Measurements from ENCODE around the gene LRTM2. TPM values are rescaled to one million over a fixed set of nuclear protein-coding genes. Genes with fewer than 3 reads are reported as not detected.

The LRTM2 gene
- total RNA-seq, 1 experiment from 2014 or later, result not detected

GRCh38 chr12:1872448-1872847 is 52.1 kb downstream of the LRTM2 start:
- Histone ChIP-seq H3K4me3 (ENCODE audit: low read depth, low read length) (no peak overlapping the region), H3K9me3 (no peaks in the 10 kb centered on the region), H3K4me1 (no peaks in the 10 kb centered on the region), H3K27me3 (replicated peaks; ENCODE audit: control insufficient read depth, insufficient read depth, low read length) (peaks cover 1% of the 10 kb centered on the region; the same call in 1 of the 2 replicates), H3K36me3 (ENCODE audit: control insufficient read depth, insufficient read depth, low read length) (no peaks in the 10 kb centered on the region)
- no TSS peak for BruUV-seq (replicated peaks)
- H3K4me3 Mint-ChIP-seq (ENCODE audit: unreplicated experiment), result no peak overlapping the region
- H3K4me1 Mint-ChIP-seq (ENCODE audit: low read depth, unreplicated experiment), result no peaks in the 10 kb centered on the region
- intact Hi-C loops (cut with micrococcal nuclease; ENCODE audit: unreplicated experiment), result no loop called here
- ChIA-PET CTCF (no interaction called here), POLR2A (no interaction called here)
- no peak overlapping the region for H3K27ac Mint-ChIP-seq (ENCODE audit: unreplicated experiment)
- peak in 1 of 2 experiments; percentile 22 for DNase-seq
- H3K9me3 Mint-ChIP-seq (ENCODE audit: unreplicated experiment), result no peaks in the 10 kb centered on the region
- no peaks in the 10 kb centered on the region for H3K36me3 Mint-ChIP-seq (ENCODE audit: insufficient read depth, unreplicated experiment)
- H3K27me3 Mint-ChIP-seq (ENCODE audit: insufficient read depth, unreplicated experiment), result peaks cover 17% of the 10 kb centered on the region
- no peak for TF ChIP-seq CTCF (IDR thresholded peaks at IDR 0.05; ENCODE audit: insufficient read depth in 1 of 2, low read depth in 1 of 2, low read length in 1 of 2, severe bottlenecking in 1 of 2, unreplicated experiment in 1 of 2)

GRCh38 chr12:1873531-1874510 is 53.5 kb downstream of the LRTM2 start:
- Mint-ChIP-seq H3K27me3 (ENCODE audit: insufficient read depth, unreplicated experiment) (peaks cover 17% of the 10 kb centered on the region), H3K27ac (ENCODE audit: unreplicated experiment) (no peak overlapping the region), H3K4me1 (ENCODE audit: low read depth, unreplicated experiment) (no peaks in the 10 kb centered on the region), H3K9me3 (ENCODE audit: unreplicated experiment) (no peaks in the 10 kb centered on the region), H3K36me3 (ENCODE audit: insufficient read depth, unreplicated experiment) (no peaks in the 10 kb centered on the region), H3K4me3 (ENCODE audit: unreplicated experiment) (no peak overlapping the region)
- peak in 1 of 2 experiments; percentile 18 for DNase-seq
- H3K9me3 ChIP-seq, result no peaks in the 10 kb centered on the region
- intact Hi-C loops (cut with micrococcal nuclease; ENCODE audit: unreplicated experiment), result no loop called here
- no peak for TF ChIP-seq CTCF (IDR thresholded peaks at IDR 0.05; ENCODE audit: insufficient read depth in 1 of 2, low read depth in 1 of 2, low read length in 1 of 2, severe bottlenecking in 1 of 2, unreplicated experiment in 1 of 2)
- H3K27me3 ChIP-seq (replicated peaks; ENCODE audit: control insufficient read depth, insufficient read depth, low read length), result peaks cover 1% of the 10 kb centered on the region; the same call in 1 of the 2 replicates
- H3K4me3 ChIP-seq (ENCODE audit: low read depth, low read length), result no peak overlapping the region
- no peaks in the 10 kb centered on the region for H3K4me1 ChIP-seq
- ChIA-PET CTCF (no interaction called here), POLR2A (no interaction called here)
- no peaks in the 10 kb centered on the region for H3K36me3 ChIP-seq (ENCODE audit: control insufficient read depth, insufficient read depth, low read length)
- no TSS peak for BruUV-seq (replicated peaks)

- no peak overlapping the region for H3K27ac Mint-ChIP-seq (ENCODE audit: unreplicated experiment)
- no peak overlapping the region for H3K4me3 Mint-ChIP-seq (ENCODE audit: unreplicated experiment)
- Histone ChIP-seq H3K9me3 (no peaks in the 10 kb centered on the region), H3K36me3 (ENCODE audit: control insufficient read depth, insufficient read depth, low read length) (no peaks in the 10 kb centered on the region), H3K4me1 (no peaks in the 10 kb centered on the region), H3K27me3 (replicated peaks; ENCODE audit: control insufficient read depth, insufficient read depth, low read length) (peaks cover 1% of the 10 kb centered on the region; the same call in 1 of the 2 replicates), H3K4me3 (ENCODE audit: low read depth, low read length) (no peak overlapping the region)
- no peaks in the 10 kb centered on the region for H3K9me3 Mint-ChIP-seq (ENCODE audit: unreplicated experiment)
- intact Hi-C loops (cut with micrococcal nuclease; ENCODE audit: unreplicated experiment), result no loop called here
- POLR2A ChIA-PET, result no interaction called here
- CTCF ChIA-PET, result no interaction called here
- H3K36me3 Mint-ChIP-seq (ENCODE audit: insufficient read depth, unreplicated experiment), result no peaks in the 10 kb centered on the region
- TF ChIP-seq CTCF (IDR thresholded peaks at IDR 0.05; ENCODE audit: insufficient read depth in 1 of 2, low read depth in 1 of 2, low read length in 1 of 2, severe bottlenecking in 1 of 2, unreplicated experiment in 1 of 2), result no peak
- BruUV-seq (replicated peaks), result no TSS peak
- no peak for DNase-seq
- peaks cover 12% of the 10 kb centered on the region for H3K27me3 Mint-ChIP-seq (ENCODE audit: insufficient read depth, unreplicated experiment)
- H3K4me1 Mint-ChIP-seq (ENCODE audit: low read depth, unreplicated experiment), result no peaks in the 10 kb centered on the region
These were observed 55.2 kb downstream of the LRTM2 start for GRCh38 chr12:1875608-1876007.
